PC-9 (cell line): ENCODE results near the gene ATP4A.

Experiments
- EZH2 ChIP-seq: fragments of 200-600 bp; sonication (generic); IDR thresholded peaks from 2 replicates; pipeline ENCODE4 v1.8.0; 2017; ENCODE audit warnings: antibody characterized with exemption, low read depth
- TF ChIP-seq, protein P1 (sequence below): fragments of 200-600 bp; sonication (generic); conservative IDR thresholded peaks from 2 replicates; pipeline ENCODE4 v1.6.1; 2017; ENCODE audit warnings: mixed run types, antibody characterized with exemption, mild to moderate bottlenecking, moderate library complexity

DNA sequence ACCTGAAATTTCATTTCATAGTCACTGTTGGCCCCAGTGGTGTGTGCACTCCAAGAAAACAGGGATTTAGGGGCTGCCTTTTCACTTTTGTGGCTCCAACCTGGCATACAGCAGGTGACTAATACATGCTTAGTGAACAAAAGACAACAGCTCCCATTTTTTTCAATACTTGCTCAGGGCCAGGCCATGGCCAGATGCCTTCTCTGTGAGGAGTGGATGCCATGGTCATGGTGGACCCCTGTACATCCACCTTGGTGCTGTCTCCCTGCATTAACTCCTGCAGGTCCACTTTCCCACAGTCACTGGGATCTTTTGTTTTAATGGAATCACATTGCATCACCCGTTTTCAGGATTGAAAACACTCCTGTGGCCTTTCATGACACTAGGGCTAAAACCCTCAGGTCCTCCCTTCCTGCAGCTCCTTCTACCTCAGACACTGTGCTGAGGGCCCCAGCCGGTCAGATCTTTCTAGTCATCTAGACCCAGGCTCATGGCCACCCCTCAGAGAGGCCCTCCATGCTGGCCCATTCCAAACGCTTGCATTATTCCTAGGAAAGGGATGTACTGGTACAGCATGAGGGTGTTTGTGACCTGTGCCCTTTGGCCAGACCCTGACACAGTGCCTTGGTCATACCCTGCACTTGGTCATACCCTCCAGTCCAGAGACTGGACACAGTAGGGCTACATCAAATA is 19.2 kb downstream of the ATP4A start:
- TF ChIP-seq, protein P1, sequence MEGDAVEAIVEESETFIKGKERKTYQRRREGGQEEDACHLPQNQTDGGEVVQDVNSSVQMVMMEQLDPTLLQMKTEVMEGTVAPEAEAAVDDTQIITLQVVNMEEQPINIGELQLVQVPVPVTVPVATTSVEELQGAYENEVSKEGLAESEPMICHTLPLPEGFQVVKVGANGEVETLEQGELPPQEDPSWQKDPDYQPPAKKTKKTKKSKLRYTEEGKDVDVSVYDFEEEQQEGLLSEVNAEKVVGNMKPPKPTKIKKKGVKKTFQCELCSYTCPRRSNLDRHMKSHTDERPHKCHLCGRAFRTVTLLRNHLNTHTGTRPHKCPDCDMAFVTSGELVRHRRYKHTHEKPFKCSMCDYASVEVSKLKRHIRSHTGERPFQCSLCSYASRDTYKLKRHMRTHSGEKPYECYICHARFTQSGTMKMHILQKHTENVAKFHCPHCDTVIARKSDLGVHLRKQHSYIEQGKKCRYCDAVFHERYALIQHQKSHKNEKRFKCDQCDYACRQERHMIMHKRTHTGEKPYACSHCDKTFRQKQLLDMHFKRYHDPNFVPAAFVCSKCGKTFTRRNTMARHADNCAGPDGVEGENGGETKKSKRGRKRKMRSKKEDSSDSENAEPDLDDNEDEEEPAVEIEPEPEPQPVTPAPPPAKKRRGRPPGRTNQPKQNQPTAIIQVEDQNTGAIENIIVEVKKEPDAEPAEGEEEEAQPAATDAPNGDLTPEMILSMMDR: no peak
- TF ChIP-seq EZH2: no peak
